Measurements from ENCODE around the gene RALGAPB. TPM values are rescaled to one million over a fixed set of nuclear protein-coding genes. Genes with fewer than 3 reads are reported as not detected.
"Not testable (repeated sequence)": the region's sequence is repeated elsewhere in the genome, so short reads cannot be mapped to it uniquely, and the experiment has no call there.

Gene RALGAPB
- total RNA-seq, 2 donors from 2014 or later: 45.6 to 50.6 TPM

DNA sequence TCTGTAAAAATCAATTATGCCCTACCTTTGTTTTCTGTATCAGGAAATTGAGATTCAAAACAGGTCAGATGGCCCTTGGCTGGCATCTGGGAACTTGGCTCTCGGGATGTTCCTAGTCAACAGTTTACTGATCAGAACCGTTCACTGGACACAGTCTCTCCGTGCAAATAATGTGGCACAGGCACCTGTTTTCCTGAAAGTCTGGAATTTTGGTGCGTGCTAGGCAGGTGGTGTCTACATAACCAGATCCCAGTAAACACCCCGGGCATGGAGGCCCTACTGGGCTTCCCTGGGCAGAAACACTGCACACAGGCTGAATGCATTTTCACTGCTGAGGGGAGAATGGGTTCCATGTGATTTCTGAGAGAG lies 45.0 kb upstream of the RALGAPB start:
- TF ChIP-seq POLR2A (IDR thresholded peaks at IDR 0.05) (no peak), POLR2AphosphoS5 (IDR thresholded peaks at IDR 0.05) (peak; percentile 40)
- Histone ChIP-seq H3K9me3 (no peaks in the 10 kb centered on the region), H3K36me3 (peaks cover 7 to 9% of the 10 kb centered on the region in 2 donors), H3K27me3 (replicated peaks; ENCODE audit: insufficient read depth) (no peaks in the 10 kb centered on the region), H3K4me3 (no peak overlapping the region), H3K4me1 (replicated peaks) (peaks cover 8% of the 10 kb centered on the region), H3K27ac (no peak overlapping the region)
- WGBS: 54% methylated on average over 5 of the region's 5 CpGs
- DNase-seq (ENCODE audit: low spot score): no peak
- intact Hi-C loops (cut with DNase I): no loop called here

- intact Hi-C loops (cut with DNase I): no loop called here
Observed at GRCh38 chr20:38428800-38429199, 43.8 kb upstream of the RALGAPB start.

GRCh38 chr20:38429301-38429700 lies 43.3 kb upstream of the RALGAPB start:
- H3K27ac ChIP-seq: peak overlapping the region in 1 of 2 donors; percentile 16
- no peaks in the 10 kb centered on the region for H3K9me3 ChIP-seq
- intact Hi-C loops (cut with DNase I): no loop called here
- no peak overlapping the region for H3K4me3 ChIP-seq
- H3K27me3 ChIP-seq (replicated peaks; ENCODE audit: insufficient read depth): no peaks in the 10 kb centered on the region
- TF ChIP-seq POLR2A (IDR thresholded peaks at IDR 0.05): no peak
- TF ChIP-seq POLR2AphosphoS5 (IDR thresholded peaks at IDR 0.05): no peak
- TF ChIP-seq, protein P1, sequence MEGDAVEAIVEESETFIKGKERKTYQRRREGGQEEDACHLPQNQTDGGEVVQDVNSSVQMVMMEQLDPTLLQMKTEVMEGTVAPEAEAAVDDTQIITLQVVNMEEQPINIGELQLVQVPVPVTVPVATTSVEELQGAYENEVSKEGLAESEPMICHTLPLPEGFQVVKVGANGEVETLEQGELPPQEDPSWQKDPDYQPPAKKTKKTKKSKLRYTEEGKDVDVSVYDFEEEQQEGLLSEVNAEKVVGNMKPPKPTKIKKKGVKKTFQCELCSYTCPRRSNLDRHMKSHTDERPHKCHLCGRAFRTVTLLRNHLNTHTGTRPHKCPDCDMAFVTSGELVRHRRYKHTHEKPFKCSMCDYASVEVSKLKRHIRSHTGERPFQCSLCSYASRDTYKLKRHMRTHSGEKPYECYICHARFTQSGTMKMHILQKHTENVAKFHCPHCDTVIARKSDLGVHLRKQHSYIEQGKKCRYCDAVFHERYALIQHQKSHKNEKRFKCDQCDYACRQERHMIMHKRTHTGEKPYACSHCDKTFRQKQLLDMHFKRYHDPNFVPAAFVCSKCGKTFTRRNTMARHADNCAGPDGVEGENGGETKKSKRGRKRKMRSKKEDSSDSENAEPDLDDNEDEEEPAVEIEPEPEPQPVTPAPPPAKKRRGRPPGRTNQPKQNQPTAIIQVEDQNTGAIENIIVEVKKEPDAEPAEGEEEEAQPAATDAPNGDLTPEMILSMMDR (IDR thresholded peaks at IDR 0.05): no peak
- 87% methylated on average over 3 of the region's 3 CpGs for WGBS
- H3K36me3 ChIP-seq: peaks cover 7 to 9% of the 10 kb centered on the region in 2 donors
- DNase-seq (ENCODE audit: low spot score): no peak
- H3K4me1 ChIP-seq (replicated peaks): peaks cover 8% of the 10 kb centered on the region

More at GRCh38 chr20:38428800-38429199, 43.8 kb upstream of the RALGAPB start:
- Histone ChIP-seq H3K9me3 (no peaks in the 10 kb centered on the region), H3K27me3 (replicated peaks; ENCODE audit: insufficient read depth) (no peaks in the 10 kb centered on the region), H3K4me1 (replicated peaks) (peaks cover 8% of the 10 kb centered on the region), H3K4me3 (no peak overlapping the region), H3K27ac (peak overlapping the region in 1 of 2 donors; percentile 16), H3K36me3 (peaks cover 7 to 9% of the 10 kb centered on the region in 2 donors)
- DNase-seq (ENCODE audit: low spot score): no peak
- 87% methylated on average over 3 of the region's 3 CpGs for WGBS
- TF ChIP-seq, protein P1 (IDR thresholded peaks at IDR 0.05): no peak
- TF ChIP-seq POLR2A (IDR thresholded peaks at IDR 0.05): no peak
- no peak for TF ChIP-seq POLR2AphosphoS5 (IDR thresholded peaks at IDR 0.05)

DNA sequence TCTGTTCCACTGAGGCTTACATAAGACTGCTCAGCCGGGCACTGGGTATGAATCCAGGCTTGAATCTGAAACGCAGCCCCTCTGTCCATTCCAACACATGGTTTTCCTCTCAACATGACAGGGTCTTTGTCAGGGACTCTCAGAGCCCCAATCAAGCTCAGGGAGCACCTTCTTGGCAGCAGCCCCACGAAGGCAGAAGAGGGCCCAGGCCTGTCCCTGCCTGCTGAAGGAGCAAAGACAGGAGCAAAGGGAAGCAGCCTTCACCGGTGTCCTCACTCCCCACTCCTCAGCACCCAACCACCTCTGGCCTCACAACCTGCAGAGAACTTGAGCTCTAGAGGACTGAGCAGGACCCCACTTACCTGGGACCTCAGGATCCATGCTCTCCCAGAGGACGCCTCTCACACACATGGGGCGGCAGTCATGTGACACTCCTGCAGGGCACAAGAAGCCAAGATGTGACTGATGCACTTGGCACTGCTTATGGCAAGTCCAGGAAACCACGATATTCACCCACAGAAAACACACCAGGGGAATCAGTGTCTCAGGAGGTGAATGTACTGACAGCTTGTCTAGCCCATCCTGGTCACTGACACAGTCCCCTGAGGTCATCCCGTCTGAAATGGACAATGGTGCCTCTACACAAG lies 41.8 kb upstream of the RALGAPB start:
- TF ChIP-seq POLR2A (IDR thresholded peaks at IDR 0.05) (no peak), POLR2AphosphoS5 (IDR thresholded peaks at IDR 0.05) (no peak)
- TF ChIP-seq, protein P1 (IDR thresholded peaks at IDR 0.05): no peak
- DNase-seq (ENCODE audit: low spot score): no peak
- Histone ChIP-seq H3K27ac (no peak overlapping the region), H3K9me3 (no peaks in the 10 kb centered on the region), H3K36me3 (peaks cover 4 to 7% of the 10 kb centered on the region in 2 donors), H3K27me3 (replicated peaks; ENCODE audit: insufficient read depth) (no peaks in the 10 kb centered on the region), H3K4me3 (no peak overlapping the region), H3K4me1 (replicated peaks) (peaks cover 8% of the 10 kb centered on the region)
- intact Hi-C loops (cut with DNase I): no loop called here
- WGBS: 70% methylated on average over 8 of the region's 8 CpGs

GRCh38 chr20:38432292-38432691 lies 40.4 kb upstream of the RALGAPB start:
- no peak overlapping the region for H3K4me3 ChIP-seq
- no peak overlapping the region for H3K27ac ChIP-seq
- intact Hi-C loops (cut with DNase I): no loop called here
- peaks cover 4 to 7% of the 10 kb centered on the region in 2 donors for H3K36me3 ChIP-seq
- 91% methylated on average over 6 of the region's 6 CpGs for WGBS
- H3K9me3 ChIP-seq: no peaks in the 10 kb centered on the region
- no peak for DNase-seq (ENCODE audit: low spot score)
- peaks cover 8% of the 10 kb centered on the region for H3K4me1 ChIP-seq (replicated peaks)
- H3K27me3 ChIP-seq (replicated peaks; ENCODE audit: insufficient read depth): no peaks in the 10 kb centered on the region
- TF ChIP-seq POLR2AphosphoS5 (IDR thresholded peaks at IDR 0.05) (no peak), POLR2A (IDR thresholded peaks at IDR 0.05) (no peak)
- TF ChIP-seq, protein P1 (IDR thresholded peaks at IDR 0.05): no peak

- H3K4me1 ChIP-seq (replicated peaks); H3K27ac ChIP-seq; H3K9me3 ChIP-seq; DNase-seq (ENCODE audit: low spot score); H3K36me3 ChIP-seq; H3K4me3 ChIP-seq; intact Hi-C loops (cut with DNase I); H3K27me3 ChIP-seq (replicated peaks; ENCODE audit: insufficient read depth): not testable (repeated sequence)
- 92% methylated on average over 5 of the region's 5 CpGs for WGBS
Observed at GRCh38 chr20:38432870-38433269, 39.8 kb upstream of the RALGAPB start.
